ENCODE data around the gene RSAD2. TPM values are rescaled to one million over a fixed set of nuclear protein-coding genes. Genes with fewer than 3 reads are reported as not detected.
A peak's percentile ranks its signal among the peaks of the same experiment; 100 is the strongest.

RSAD2 gene
- total and polyA plus RNA-seq, 9 of the 15 experiments (the other 6 are each of a cell fraction or from before 2014, with no cell fraction given) = 0.15 to 1.4 (median 0.28) TPM

GRCh38 chr2:6909431-6910385 is 32.1 kb downstream of the RSAD2 start (continued):
- TF ChIP-seq USF1 (CRISPR knock-in tag; IDR thresholded peaks at IDR 0.05) = no peak
- no peak for TF ChIP-seq BCL6 (CRISPR knock-in tag; IDR thresholded peaks at IDR 0.05)
- no peak for TF ChIP-seq MTF1 (CRISPR knock-in tag; IDR thresholded peaks at IDR 0.05; ENCODE audit: borderline replicate concordance)
- no peak for TF ChIP-seq JUN (IDR thresholded peaks at IDR 0.05; ENCODE audit: borderline replicate concordance, low read depth, low read length)
- no peak for TF ChIP-seq JUN (CRISPR knock-in tag; IDR thresholded peaks at IDR 0.05; ENCODE audit: borderline replicate concordance)
- peak; percentile 55; the same call in 1 of the 2 replicates for TF ChIP-seq VEZF1 (CRISPR knock-in tag; IDR thresholded peaks at IDR 0.05)
- TF ChIP-seq ZNF586 (CRISPR knock-in tag; conservative IDR thresholded peaks at IDR 0.05) = no peak
- TF ChIP-seq PHB2 (IDR thresholded peaks at IDR 0.05; ENCODE audit: low read depth) = peak; percentile 68; the same call in 1 of the 2 replicates
- no peak for TF ChIP-seq ZNF644 (tag; IDR thresholded peaks at IDR 0.05; ENCODE audit: low read depth)
- TF ChIP-seq MGA (IDR thresholded peaks at IDR 0.05) = peak; percentile 41
- TF ChIP-seq ZFP1 (CRISPR knock-in tag; IDR thresholded peaks at IDR 0.05) = no peak
- no peak for TF ChIP-seq ZC3H8 (IDR thresholded peaks at IDR 0.05)
- TF ChIP-seq IRF2 (CRISPR knock-in tag; IDR thresholded peaks at IDR 0.05) = no peak
- peak; percentile 18; the same call in 1 of the 2 replicates for TF ChIP-seq MTA3 (IDR thresholded peaks at IDR 0.05; ENCODE audit: borderline replicate concordance)
